Measurements from ENCODE around the gene NEXN.

Gene NEXN

DNA sequence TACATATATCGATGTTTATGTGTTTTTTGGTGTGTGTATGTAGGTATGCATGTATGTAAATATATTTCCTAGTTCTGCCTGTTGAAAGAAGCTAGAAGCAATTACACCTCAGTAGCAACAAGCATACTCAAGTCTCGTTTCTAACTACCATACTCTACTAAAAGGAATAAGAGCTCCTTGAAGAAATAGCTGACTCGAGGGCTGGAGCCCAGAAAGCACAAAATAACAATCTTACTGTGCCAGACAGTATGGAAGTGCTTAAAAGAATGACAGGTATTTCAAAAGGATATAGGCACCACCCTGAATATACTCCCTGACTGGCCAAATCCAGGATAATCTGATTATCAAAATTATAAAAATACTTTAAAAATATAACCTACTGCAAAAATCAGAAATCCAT lies 67.3 kb downstream of the NEXN start:
- no peaks in the 10 kb centered on the region for H3K27me3 ChIP-seq (ENCODE audit: low read depth, low read length)
- H3K9me3 ChIP-seq (ENCODE audit: insufficient read depth, low read length) = no peaks in the 10 kb centered on the region
- H3K79me2 ChIP-seq (ENCODE audit: low read length) = peaks cover 24% of the 10 kb centered on the region
- no peak for TF ChIP-seq EZH2phosphoT487 (IDR thresholded peaks at IDR 0.05; ENCODE audit: low read depth)
- TF ChIP-seq, protein P1, sequence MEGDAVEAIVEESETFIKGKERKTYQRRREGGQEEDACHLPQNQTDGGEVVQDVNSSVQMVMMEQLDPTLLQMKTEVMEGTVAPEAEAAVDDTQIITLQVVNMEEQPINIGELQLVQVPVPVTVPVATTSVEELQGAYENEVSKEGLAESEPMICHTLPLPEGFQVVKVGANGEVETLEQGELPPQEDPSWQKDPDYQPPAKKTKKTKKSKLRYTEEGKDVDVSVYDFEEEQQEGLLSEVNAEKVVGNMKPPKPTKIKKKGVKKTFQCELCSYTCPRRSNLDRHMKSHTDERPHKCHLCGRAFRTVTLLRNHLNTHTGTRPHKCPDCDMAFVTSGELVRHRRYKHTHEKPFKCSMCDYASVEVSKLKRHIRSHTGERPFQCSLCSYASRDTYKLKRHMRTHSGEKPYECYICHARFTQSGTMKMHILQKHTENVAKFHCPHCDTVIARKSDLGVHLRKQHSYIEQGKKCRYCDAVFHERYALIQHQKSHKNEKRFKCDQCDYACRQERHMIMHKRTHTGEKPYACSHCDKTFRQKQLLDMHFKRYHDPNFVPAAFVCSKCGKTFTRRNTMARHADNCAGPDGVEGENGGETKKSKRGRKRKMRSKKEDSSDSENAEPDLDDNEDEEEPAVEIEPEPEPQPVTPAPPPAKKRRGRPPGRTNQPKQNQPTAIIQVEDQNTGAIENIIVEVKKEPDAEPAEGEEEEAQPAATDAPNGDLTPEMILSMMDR (IDR thresholded peaks at IDR 0.05; ENCODE audit: low read depth, low read length) = no peak
- H3K27ac ChIP-seq (ENCODE audit: low read length) = no peak overlapping the region
- no peak overlapping the region for H2AFZ ChIP-seq (ENCODE audit: low read depth, low read length)
- peaks cover 5% of the 10 kb centered on the region for H3K4me1 ChIP-seq (ENCODE audit: low read length)
- H3K4me2 ChIP-seq (ENCODE audit: low read length) = no peak overlapping the region
- peaks cover 58% of the 10 kb centered on the region for H3K36me3 ChIP-seq (replicated peaks; ENCODE audit: low read depth, low read length)
- H3K4me3 ChIP-seq (ENCODE audit: low read length) = no peak overlapping the region
- peaks cover 22% of the 10 kb centered on the region for H4K20me1 ChIP-seq (ENCODE audit: insufficient read depth, low read length)
- H3K9ac ChIP-seq (ENCODE audit: low read length) = no peak overlapping the region

- H3K9ac ChIP-seq (ENCODE audit: low read length) = no peak overlapping the region
- H3K27ac ChIP-seq (ENCODE audit: low read length) = no peak overlapping the region
- H3K36me3 ChIP-seq (replicated peaks; ENCODE audit: low read depth, low read length) = peaks cover 58% of the 10 kb centered on the region
- no peaks in the 10 kb centered on the region for H3K27me3 ChIP-seq (ENCODE audit: low read depth, low read length)
- peaks cover 23% of the 10 kb centered on the region for H3K79me2 ChIP-seq (ENCODE audit: low read length)
- no peak overlapping the region for H2AFZ ChIP-seq (ENCODE audit: low read depth, low read length)
- TF ChIP-seq, protein P1 (IDR thresholded peaks at IDR 0.05; ENCODE audit: low read depth, low read length) = no peak
- TF ChIP-seq EZH2phosphoT487 (IDR thresholded peaks at IDR 0.05; ENCODE audit: low read depth) = no peak
- H3K4me3 ChIP-seq (ENCODE audit: low read length) = no peak overlapping the region
- no peak overlapping the region for H3K4me2 ChIP-seq (ENCODE audit: low read length)
- H3K4me1 ChIP-seq (ENCODE audit: low read length) = no peaks in the 10 kb centered on the region
- no peaks in the 10 kb centered on the region for H3K9me3 ChIP-seq (ENCODE audit: insufficient read depth, low read length)
- peaks cover 20% of the 10 kb centered on the region for H4K20me1 ChIP-seq (ENCODE audit: insufficient read depth, low read length)
Measured at GRCh38 chr1:77956464-77956863, 68.0 kb downstream of the NEXN start.

- H3K27ac ChIP-seq (ENCODE audit: low read length) = no peak overlapping the region
Measured at GRCh38 chr1:77958391-77958790, 70.0 kb downstream of the NEXN start.

DNA sequence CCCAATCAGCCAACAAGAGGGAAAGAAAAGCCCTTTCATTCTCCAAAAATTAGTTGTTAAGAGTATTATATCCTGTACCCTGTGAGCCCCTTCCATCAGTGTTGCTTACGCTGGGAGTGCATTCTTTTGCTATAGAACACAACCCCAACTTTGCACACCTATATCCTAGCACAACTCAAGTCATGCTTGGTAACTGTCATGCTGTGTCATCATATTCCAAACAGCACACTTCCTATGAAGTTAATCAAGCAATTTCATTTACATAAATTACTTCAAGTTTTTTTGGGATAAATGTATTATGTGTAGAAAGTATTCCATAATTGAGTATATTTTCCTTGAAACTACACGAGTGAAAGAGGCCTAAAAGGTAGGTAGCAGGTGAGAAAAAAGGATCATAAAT lies 70.4 kb downstream of the NEXN start:
- no peak overlapping the region for H3K4me2 ChIP-seq (ENCODE audit: low read length)
- H3K36me3 ChIP-seq (replicated peaks; ENCODE audit: low read depth, low read length) = peaks cover 74% of the 10 kb centered on the region
- H3K79me2 ChIP-seq (ENCODE audit: low read length) = peaks cover 41% of the 10 kb centered on the region
- no peak overlapping the region for H3K4me3 ChIP-seq (ENCODE audit: low read length)
- no peak overlapping the region for H2AFZ ChIP-seq (ENCODE audit: low read depth, low read length)
- H3K27me3 ChIP-seq (ENCODE audit: low read depth, low read length) = no peaks in the 10 kb centered on the region
- H3K9me3 ChIP-seq (ENCODE audit: insufficient read depth, low read length) = no peaks in the 10 kb centered on the region
- no peaks in the 10 kb centered on the region for H3K4me1 ChIP-seq (ENCODE audit: low read length)
- no peak overlapping the region for H3K9ac ChIP-seq (ENCODE audit: low read length)
- peaks cover 23% of the 10 kb centered on the region for H4K20me1 ChIP-seq (ENCODE audit: insufficient read depth, low read length)
- TF ChIP-seq EZH2phosphoT487 (IDR thresholded peaks at IDR 0.05; ENCODE audit: low read depth) = no peak
- TF ChIP-seq, protein P1 (IDR thresholded peaks at IDR 0.05; ENCODE audit: low read depth, low read length) = no peak
- no peak overlapping the region for H3K27ac ChIP-seq (ENCODE audit: low read length)

More at GRCh38 chr1:77958391-77958790, 70.0 kb downstream of the NEXN start:
- Histone ChIP-seq H3K79me2 (ENCODE audit: low read length) (peaks cover 36% of the 10 kb centered on the region), H3K36me3 (replicated peaks; ENCODE audit: low read depth, low read length) (peaks cover 70% of the 10 kb centered on the region), H4K20me1 (ENCODE audit: insufficient read depth, low read length) (peaks cover 25% of the 10 kb centered on the region), H3K9ac (ENCODE audit: low read length) (no peak overlapping the region), H3K4me1 (ENCODE audit: low read length) (no peaks in the 10 kb centered on the region), H2AFZ (ENCODE audit: low read depth, low read length) (no peak overlapping the region), H3K4me2 (ENCODE audit: low read length) (no peak overlapping the region), H3K27me3 (ENCODE audit: low read depth, low read length) (no peaks in the 10 kb centered on the region), H3K9me3 (ENCODE audit: insufficient read depth, low read length) (no peaks in the 10 kb centered on the region), H3K4me3 (ENCODE audit: low read length) (no peak overlapping the region)
- no peak for TF ChIP-seq EZH2phosphoT487 (IDR thresholded peaks at IDR 0.05; ENCODE audit: low read depth)
- TF ChIP-seq, protein P1 (IDR thresholded peaks at IDR 0.05; ENCODE audit: low read depth, low read length) = no peak
